Gastroesophageal sphincter (tissue), 3 donors: Measurements from ENCODE around the gene WNT10A.

ENCODE experiments used
- POLR2A ChIP-seq, 2 donors: fragments of 450-650 bp; IDR thresholded peaks; one replicate each; pipeline ENCODE4 v1.6.1; 2017; ENCODE audit warnings: antibody characterized with exemption in 2 of 2, mild to moderate bottlenecking in 2 of 2, moderate library complexity in 1 of 2
- POLR2AphosphoS5 ChIP-seq: sonication (generic); formaldehyde crosslinking; IDR thresholded peaks from one replicate; pipeline ENCODE4 v1.6.1; 2017; ENCODE audit warnings: antibody characterized with exemption
- TF ChIP-seq, protein P1 (sequence below), 4 experiments: fragments of 200-600 bp in 2 of 4; fragments of 450-650 bp in 2 of 4; sonication (generic) in 1 of 4; IDR thresholded peaks; one replicate each; pipeline ENCODE4 v1.5.1; 2017 to 2019; ENCODE audit warnings: antibody characterized with exemption in 4 of 4, mild to moderate bottlenecking in 2 of 4, moderate library complexity in 2 of 4

DNA sequence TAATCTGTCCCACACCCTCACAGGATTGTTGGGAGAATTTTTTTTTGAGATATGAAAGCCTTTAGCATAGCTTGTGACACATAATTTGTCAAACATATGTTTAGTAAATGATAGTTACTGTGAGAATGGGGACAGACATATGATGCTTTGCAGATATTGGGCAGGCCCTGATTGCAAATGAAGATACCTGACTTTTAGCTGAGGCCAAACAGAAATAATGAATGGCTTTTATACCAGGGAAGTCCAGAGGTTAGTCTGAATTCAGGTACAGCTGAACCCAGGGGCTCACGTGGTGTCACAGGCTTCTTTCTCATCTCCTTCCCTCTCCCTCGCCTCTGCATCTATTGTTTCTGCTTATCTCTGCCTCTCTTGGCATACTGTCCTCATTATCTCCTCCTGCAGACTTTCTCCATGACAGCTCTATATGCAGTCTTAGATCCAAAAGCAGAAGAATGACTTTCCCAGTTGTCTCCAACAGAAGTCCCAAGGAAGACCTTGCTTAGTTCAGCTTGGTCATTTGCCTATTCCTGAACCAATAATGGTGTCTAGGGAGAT, 4.9 kb upstream of the WNT10A start:
- TF ChIP-seq POLR2AphosphoS5 = no peak
- TF ChIP-seq, protein P1, sequence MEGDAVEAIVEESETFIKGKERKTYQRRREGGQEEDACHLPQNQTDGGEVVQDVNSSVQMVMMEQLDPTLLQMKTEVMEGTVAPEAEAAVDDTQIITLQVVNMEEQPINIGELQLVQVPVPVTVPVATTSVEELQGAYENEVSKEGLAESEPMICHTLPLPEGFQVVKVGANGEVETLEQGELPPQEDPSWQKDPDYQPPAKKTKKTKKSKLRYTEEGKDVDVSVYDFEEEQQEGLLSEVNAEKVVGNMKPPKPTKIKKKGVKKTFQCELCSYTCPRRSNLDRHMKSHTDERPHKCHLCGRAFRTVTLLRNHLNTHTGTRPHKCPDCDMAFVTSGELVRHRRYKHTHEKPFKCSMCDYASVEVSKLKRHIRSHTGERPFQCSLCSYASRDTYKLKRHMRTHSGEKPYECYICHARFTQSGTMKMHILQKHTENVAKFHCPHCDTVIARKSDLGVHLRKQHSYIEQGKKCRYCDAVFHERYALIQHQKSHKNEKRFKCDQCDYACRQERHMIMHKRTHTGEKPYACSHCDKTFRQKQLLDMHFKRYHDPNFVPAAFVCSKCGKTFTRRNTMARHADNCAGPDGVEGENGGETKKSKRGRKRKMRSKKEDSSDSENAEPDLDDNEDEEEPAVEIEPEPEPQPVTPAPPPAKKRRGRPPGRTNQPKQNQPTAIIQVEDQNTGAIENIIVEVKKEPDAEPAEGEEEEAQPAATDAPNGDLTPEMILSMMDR (IDR thresholded peaks at IDR 0.05) = no peak
- TF ChIP-seq POLR2A (IDR thresholded peaks at IDR 0.05) = no peak
